Thyroid gland (tissue), 4 donors: ENCODE measurements around the gene TNF. TPM values are rescaled to one million over a fixed set of nuclear protein-coding genes. Genes with fewer than 3 reads are reported as not detected.
A peak's percentile ranks its signal among the peaks of the same experiment; 100 is the strongest.
"Not testable (repeated sequence)": the region's sequence is repeated elsewhere in the genome, so short reads cannot be mapped to it uniquely, and the experiment has no call there.

Source experiments
- DNase-seq, 2 donors: peaks; one replicate each; pipeline ENCODE4 v3.0.0-alpha.2; 2019
- H3K27ac ChIP-seq, 3 donors: fragments of 200-600 bp; sonication (generic); 1 replicate in 2 of 3; 2 replicates in 1 of 3; pipeline ENCODE4 v1.5.1; 2016 to 2019; ENCODE audit warnings: mild to moderate bottlenecking in 1 of 3, moderate library complexity in 1 of 3
- H3K27me3 ChIP-seq: fragments of 200-600 bp; sonication (generic); one replicate; pipeline ENCODE4 v1.5.1; 2019
- H3K36me3 ChIP-seq, 2 donors: fragments of 200-600 bp; sonication (generic); one replicate each; pipeline ENCODE4 v1.5.1; 2016 to 2019
- H3K4me1 ChIP-seq, 2 donors: fragments of 200-600 bp; sonication (generic); one replicate each; pipeline ENCODE4 v1.5.1; 2017 to 2019
- H3K4me3 ChIP-seq, 3 donors: fragments of 200-600 bp; sonication (generic); replicated peaks in 1 of 3; 1 replicate in 2 of 3; 2 replicates in 1 of 3; pipeline ENCODE4 v1.5.1; 2016; ENCODE audit warnings: mild to moderate bottlenecking in 1 of 3
- H3K9me3 ChIP-seq: fragments of 200-600 bp; sonication (generic); one replicate; pipeline ENCODE4 v1.5.1; 2017
- CTCF ChIP-seq, 6 experiments: fragments of 200-600 bp in 3 of 6; fragments of 450-650 bp in 3 of 6; sonication (generic) in 3 of 6; IDR thresholded peaks; one replicate each; pipeline ENCODE4 v1.5.1; 2016 to 2019; ENCODE audit warnings: antibody characterized with exemption in 6 of 6, mild to moderate bottlenecking in 2 of 6, inconsistent platforms in 1 of 6, moderate library complexity in 1 of 6
- POLR2A ChIP-seq, 2 donors: fragments of 450-650 bp; IDR thresholded peaks; one replicate each; pipeline ENCODE4 v1.6.1; 2017; ENCODE audit warnings: antibody characterized with exemption in 2 of 2, mild to moderate bottlenecking in 2 of 2, moderate library complexity in 1 of 2
- WGBS, 2 donors: methylation state at CpG; one replicate each; pipeline ENCODE4 v1.1.5; 2017; 5-methylcytosine and 5-hydroxymethylcytosine counted together
- intact Hi-C: fragments of 100-400 bp; cut with DNase I; formaldehyde crosslinking; loops from one replicate; pipeline ENCODE4 v1.15.1; 2023
- total RNA-seq, 4 donors: library from RNA; depleted of rRNA; stranded (reverse); fragments of >200 nt; gene quantifications; one replicate each; pipeline ENCODE4 v1.2.3, GENCODE V29; 2016

Gene TNF
- total RNA-seq, 4 donors from 2014 or later: 0.42 TPM; not detected in 3

GRCh38 chr6:31588871-31589650 lies 13.7 kb downstream of the TNF start:
- Histone ChIP-seq H3K4me3 (no peak overlapping the region), H3K36me3 (no peaks in the 10 kb centered on the region), H3K9me3 (no peaks in the 10 kb centered on the region), H3K4me1 (no peaks in the 10 kb centered on the region), H3K27me3 (no peaks in the 10 kb centered on the region), H3K27ac (no peak overlapping the region)
- no peak for TF ChIP-seq CTCF (IDR thresholded peaks at IDR 0.05)
- TF ChIP-seq POLR2A (IDR thresholded peaks at IDR 0.05): no peak
- 61 to 65% methylated on average over 9 of the region's 9 CpGs for WGBS, 2 donors
- no peak for DNase-seq
- intact Hi-C loops: no loop called here

GRCh38 chr6:31590691-31591090 lies 15.3 kb downstream of the TNF start:
- DNase-seq, intact Hi-C loops, H3K27ac ChIP-seq, H3K4me3 ChIP-seq, H3K4me1 ChIP-seq, H3K9me3 ChIP-seq, H3K27me3 ChIP-seq, H3K36me3 ChIP-seq: not testable (repeated sequence)
- WGBS, 2 donors: 71 to 90% methylated on average over 5 of the region's 5 CpGs

GRCh38 chr6:31592396-31592771 lies 17.0 kb downstream of the TNF start:
- Histone ChIP-seq H3K36me3 (no peaks in the 10 kb centered on the region), H3K4me3 (no peak overlapping the region), H3K9me3 (no peaks in the 10 kb centered on the region), H3K27me3 (no peaks in the 10 kb centered on the region), H3K27ac (no peak overlapping the region), H3K4me1 (no peaks in the 10 kb centered on the region)
- TF ChIP-seq POLR2A (IDR thresholded peaks at IDR 0.05) (no peak), CTCF (IDR thresholded peaks at IDR 0.05) (no peak)
- WGBS, 2 donors: 83 to 91% methylated on average over 7 of the region's 7 CpGs
- no peak for DNase-seq
- intact Hi-C loops: no loop called here

GRCh38 chr6:31597006-31597405 lies 21.6 kb downstream of the TNF start:
- TF ChIP-seq CTCF (IDR thresholded peaks at IDR 0.05): peak in 2 of 6 experiments; percentile 25 to 26
- no peak for TF ChIP-seq POLR2A (IDR thresholded peaks at IDR 0.05)
- H3K27me3 ChIP-seq: no peaks in the 10 kb centered on the region
- 42 to 44% methylated on average over 2 of the region's 2 CpGs for WGBS, 2 donors
- no peak for DNase-seq
- intact Hi-C loops: loop anchor here (5.0 kb wide), 1 partner anchor 50 kb away; the partner anchor contains the start of genes ATP6V1G2 and NFKBIL1
- H3K4me3 ChIP-seq: no peak overlapping the region
- H3K9me3 ChIP-seq: no peaks in the 10 kb centered on the region
- H3K36me3 ChIP-seq: no peaks in the 10 kb centered on the region
- no peak overlapping the region for H3K27ac ChIP-seq
- no peaks in the 10 kb centered on the region for H3K4me1 ChIP-seq

GRCh38 chr6:31607317-31607716 lies 32.0 kb downstream of the TNF start:
- TF ChIP-seq CTCF (IDR thresholded peaks at IDR 0.05) (no peak), POLR2A (IDR thresholded peaks at IDR 0.05) (no peak)
- Histone ChIP-seq H3K9me3 (no peaks in the 10 kb centered on the region), H3K4me1 (peaks cover 0 to 7% of the 10 kb centered on the region in 2 donors), H3K4me3 (no peak overlapping the region), H3K27me3 (no peaks in the 10 kb centered on the region), H3K27ac (no peak overlapping the region), H3K36me3 (no peaks in the 10 kb centered on the region)
- intact Hi-C loops: no loop called here
- DNase-seq: no peak
- 73 to 93% methylated on average over 1 of the region's 1 CpG for WGBS, 2 donors
